ENCODE data around the gene COA1.

Gene COA1

GRCh38 chr7:43768887-43769272, 39.6 kb upstream of the COA1 start:
- no peak for TF ChIP-seq CTCF (IDR thresholded peaks at IDR 0.05; ENCODE audit: low read depth, low read length)

GRCh38 chr7:43768201-43768886, 39.0 kb upstream of the COA1 start:
- H3K4me3 ChIP-seq (ENCODE audit: low read depth, low read length), result no peak overlapping the region
- TF ChIP-seq CTCF (IDR thresholded peaks at IDR 0.05; ENCODE audit: low read depth, low read length), result no peak

More at GRCh38 chr7:43768887-43769272, 39.6 kb upstream of the COA1 start:
- no peak overlapping the region for H3K4me3 ChIP-seq (ENCODE audit: low read depth, low read length)

- no peak overlapping the region for H3K4me3 ChIP-seq (ENCODE audit: low read depth, low read length)
- TF ChIP-seq CTCF (IDR thresholded peaks at IDR 0.05; ENCODE audit: low read depth, low read length), result no peak
Observed at GRCh38 chr7:43767311-43767710, 38.0 kb upstream of the COA1 start.

GRCh38 chr7:43766564-43766963, 37.2 kb upstream of the COA1 start:
- no peak for TF ChIP-seq CTCF (IDR thresholded peaks at IDR 0.05; ENCODE audit: low read depth, low read length)
- no peak overlapping the region for H3K4me3 ChIP-seq (ENCODE audit: low read depth, low read length)

GRCh38 chr7:43764807-43765491, 35.6 kb upstream of the COA1 start:
- no peak overlapping the region for H3K4me3 ChIP-seq (ENCODE audit: low read depth, low read length)

GRCh38 chr7:43764039-43764761, 34.9 kb upstream of the COA1 start:
- no peak for TF ChIP-seq CTCF (IDR thresholded peaks at IDR 0.05; ENCODE audit: low read depth, low read length)
- no peak overlapping the region for H3K4me3 ChIP-seq (ENCODE audit: low read depth, low read length)

More at GRCh38 chr7:43764807-43765491, 35.6 kb upstream of the COA1 start:
- no peak for TF ChIP-seq CTCF (IDR thresholded peaks at IDR 0.05; ENCODE audit: low read depth, low read length)

- no peak for TF ChIP-seq CTCF (IDR thresholded peaks at IDR 0.05; ENCODE audit: low read depth, low read length)
- H3K4me3 ChIP-seq (ENCODE audit: low read depth, low read length), result no peak overlapping the region
Observed at GRCh38 chr7:43763183-43763582, 33.9 kb upstream of the COA1 start.
